ENCODE data around the gene ZNHIT1.
A peak's percentile ranks its signal among the peaks of the same experiment; 100 is the strongest.
"Not testable (repeated sequence)": the region's sequence is repeated elsewhere in the genome, so short reads cannot be mapped to it uniquely, and the experiment has no call there.

The ZNHIT1 gene

DNA sequence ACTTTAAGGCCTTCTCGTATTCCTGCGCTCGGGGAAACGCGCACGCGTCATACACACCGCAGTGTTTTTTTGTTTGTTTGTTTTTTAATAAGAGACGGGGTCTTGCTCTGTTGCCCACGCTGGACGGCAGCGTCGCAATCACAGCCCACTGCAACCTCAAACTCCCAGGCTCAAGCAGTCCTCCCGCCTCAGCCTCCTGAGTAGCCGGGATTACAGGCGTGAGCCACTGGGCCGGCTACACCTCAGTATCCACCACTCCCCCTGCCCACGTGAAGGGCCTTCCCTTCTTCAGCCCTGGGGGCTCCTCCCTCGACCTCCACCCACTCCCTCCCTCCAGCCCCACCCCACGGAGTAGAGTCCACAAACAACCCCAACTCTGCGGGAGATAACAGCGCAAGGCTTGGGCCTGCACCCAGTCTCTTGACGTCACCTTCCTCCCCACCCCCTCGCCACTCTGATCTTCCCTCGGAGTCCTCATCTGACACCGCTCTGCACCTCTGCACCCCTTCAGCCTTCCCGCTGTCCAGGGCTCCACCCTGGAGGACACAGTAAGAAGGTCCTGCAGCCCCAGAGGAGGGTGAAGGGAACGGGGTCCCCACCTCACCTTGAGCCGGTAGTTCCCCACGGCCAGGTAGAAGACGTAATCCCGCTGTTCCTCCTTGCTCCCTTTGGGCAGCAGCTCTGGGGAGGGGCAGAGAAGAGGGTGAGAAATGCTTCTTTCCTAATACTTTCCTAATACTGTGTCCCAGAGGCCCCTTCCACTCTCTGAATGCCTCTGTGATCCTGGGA, 22.5 kb downstream of the ZNHIT1 start:
- H3K4me3 ChIP-seq (ENCODE audit: low read depth, low read length) = no peak overlapping the region

DNA sequence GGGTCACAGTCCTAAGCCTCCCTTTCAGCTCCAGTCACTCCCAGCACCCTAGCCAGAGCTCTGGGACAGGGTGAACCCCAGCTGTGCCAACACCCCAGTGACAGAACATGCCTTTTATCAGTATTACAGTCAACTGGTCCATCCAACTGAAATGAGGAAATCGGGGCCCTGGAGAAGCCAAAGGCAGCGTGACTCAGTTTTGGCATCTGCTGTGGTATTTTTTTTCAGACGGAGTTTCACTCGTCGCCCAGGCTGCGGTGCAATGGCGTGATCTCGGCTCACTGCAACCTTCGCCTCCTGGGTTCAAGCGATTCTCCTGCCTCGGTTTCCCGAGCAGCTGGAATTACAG, 23.0 kb downstream of the ZNHIT1 start:
- H3K4me3 ChIP-seq (ENCODE audit: low read depth, low read length) = no peak overlapping the region

DNA sequence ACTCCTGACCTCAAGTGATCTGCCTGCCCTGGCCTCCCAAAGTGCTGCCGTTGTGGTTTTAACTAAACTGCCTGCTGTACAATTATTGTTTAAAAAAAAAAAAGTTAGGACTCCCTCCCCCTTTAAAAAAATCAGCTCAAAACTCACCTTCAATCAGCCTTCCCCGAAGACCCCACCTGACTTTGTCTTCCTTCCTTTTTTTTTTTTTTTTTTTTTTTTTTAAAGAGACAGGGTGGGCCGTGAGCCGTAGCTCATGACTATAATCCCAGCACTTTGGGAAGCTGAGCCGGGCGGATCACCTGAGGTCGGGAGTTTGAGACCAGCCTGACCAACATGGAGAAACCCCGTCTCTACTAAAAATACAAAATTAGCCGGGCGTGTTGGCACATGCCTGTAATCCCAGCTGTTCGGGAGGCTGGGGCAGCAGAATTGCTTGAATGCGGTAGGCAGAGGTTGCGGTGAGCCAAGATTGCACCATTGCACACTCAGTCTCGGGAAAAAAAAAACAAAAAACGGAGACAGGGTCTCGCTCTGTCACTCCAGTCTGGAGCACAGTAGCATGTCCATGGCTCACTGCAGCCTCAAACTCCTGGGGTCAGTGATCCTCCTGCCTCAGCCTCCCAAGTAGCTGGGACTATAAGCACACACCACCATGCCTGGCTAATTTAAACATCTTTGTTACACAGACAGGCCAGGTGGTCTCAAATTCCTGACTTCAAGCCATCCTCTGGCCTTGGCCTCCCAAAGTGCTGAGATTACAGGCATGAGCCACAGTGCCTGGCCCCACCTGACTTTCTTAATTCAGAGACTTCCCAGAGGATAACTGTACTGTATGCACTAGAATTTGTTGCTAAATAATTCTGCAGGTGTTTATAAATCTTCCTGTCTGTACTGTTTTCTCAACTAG, 23.7 kb downstream of the ZNHIT1 start:
- no peak overlapping the region for H3K4me3 ChIP-seq (ENCODE audit: low read depth, low read length)

DNA sequence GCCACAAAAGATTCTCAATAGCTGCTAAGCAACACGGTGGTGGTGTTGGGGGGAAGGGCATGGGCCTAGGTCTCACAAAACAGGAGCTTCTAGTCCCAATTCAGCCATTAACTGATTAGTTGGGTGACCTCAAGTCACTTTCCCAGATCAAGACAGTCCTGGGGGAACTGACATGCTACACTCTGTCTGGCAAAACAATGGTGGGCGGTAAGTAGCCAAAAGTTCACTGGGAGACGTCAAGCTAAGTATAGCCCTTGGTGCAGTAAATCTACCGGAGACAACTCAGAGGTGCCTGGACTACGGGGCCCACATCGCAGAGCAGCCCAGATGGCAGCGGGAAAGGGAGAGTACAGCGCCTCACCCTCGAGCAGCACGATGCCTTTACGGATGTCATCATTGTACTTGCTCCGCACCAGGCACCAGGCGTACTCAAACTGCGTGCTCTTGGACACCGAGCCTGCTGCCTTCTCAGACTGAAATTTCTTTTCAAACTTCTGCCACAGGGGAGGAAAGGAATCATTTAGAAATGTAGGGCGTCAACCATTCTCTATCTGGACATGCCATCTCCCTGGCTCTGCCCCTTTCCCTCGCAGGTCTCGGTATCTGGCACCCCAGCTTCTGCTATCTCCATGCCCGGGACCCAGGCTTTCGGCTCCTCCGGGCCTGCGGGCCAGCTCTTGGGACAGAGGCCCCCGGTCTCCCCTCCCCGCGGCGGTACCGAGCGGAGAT, 25.8 kb downstream of the ZNHIT1 start:
- peak overlapping the region; percentile 87 for H3K4me3 ChIP-seq (ENCODE audit: low read depth, low read length)

DNA sequence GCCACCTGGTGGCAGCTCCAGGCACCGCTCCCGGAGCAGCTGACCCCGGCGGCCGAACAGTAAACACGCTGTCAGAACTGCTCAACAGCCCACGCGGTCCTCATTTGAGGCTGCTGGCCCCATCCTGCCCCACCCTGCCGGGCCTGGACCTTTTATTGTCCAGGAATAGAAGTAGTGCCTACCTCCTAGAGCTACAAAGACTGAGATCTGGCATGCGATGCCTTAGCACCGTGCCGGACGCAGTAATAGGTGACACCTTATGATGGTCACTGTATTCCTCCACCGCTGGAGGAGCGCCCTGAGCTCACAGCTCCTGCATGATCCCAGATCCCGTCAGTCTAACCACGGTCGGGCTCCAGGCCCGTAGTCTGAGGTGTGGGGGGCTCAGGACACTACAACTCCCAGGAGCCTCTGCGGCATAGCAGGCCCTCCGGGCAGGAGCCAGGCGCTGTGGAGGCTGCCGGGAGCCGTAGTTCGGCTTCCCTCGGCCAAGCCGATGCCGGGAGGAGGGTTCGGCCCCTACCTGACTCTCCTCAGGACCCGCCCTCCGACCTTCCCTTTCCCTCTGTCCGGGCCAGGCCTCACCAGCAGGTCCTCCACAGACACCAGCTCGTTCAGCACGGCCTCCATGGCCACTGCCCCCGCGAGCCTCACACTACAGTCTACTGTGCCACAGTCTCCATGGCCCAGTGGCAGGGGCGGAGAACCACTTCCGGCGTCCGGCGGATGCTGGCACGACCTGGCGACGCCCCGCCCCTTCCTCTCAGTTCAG, 26.6 kb downstream of the ZNHIT1 start, which contains the start of gene FIS1:
TSS of gene FIS1 (minus strand) at position 707 of the 772 bp plus-strand sequence. CDS start at position 630, 77 bp downstream.
- H3K4me3 ChIP-seq (ENCODE audit: low read depth, low read length) = peak within 1 kb of the TSS; percentile 87

DNA sequence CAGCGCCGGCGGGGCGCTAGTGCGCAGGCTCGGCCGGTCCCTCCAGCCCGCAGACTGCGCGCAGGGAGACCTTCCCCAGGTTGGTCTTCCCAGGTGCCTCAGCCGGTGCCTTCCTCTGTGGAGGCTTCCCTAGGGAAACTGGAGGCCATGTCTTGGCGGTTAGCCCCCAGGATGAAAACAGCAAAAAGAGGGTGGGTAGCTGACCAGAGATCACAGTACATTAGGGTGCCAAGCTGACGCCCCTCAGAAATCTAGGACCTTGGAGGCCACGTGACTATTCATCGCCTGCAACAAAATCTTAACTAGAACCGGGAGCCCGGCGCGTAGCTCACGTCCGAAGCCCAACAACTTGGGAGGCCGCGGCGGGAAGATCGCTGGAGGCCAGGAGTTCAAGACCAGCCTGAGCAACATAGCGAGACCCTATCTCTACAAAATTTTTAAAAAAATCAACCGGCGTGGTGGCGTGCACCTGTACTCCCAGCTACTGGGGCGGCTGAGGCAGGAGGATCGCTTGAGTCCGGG, 27.2 kb downstream of the ZNHIT1 start:
- H3K4me3 ChIP-seq (ENCODE audit: low read depth, low read length) = peak overlapping the region; percentile 87

DNA sequence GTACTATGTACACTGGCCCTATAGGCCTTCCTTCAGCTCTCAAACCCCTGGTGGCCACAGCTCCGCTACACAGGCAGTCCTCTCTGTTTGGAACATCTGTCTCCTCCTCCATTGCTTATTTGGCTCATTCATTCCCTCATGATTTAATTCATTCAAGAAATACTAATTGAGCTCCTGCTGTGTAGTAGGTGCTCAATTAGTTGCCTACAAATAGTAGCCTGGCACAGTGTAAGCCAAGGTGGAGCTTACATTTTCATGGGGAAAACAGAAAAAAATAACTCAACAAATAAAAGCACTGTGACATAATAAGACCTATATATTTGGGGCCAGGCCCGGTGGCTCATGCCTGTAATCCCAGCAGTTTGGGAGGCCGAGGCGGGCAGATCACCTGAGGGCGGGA, 30.3 kb downstream of the ZNHIT1 start:
- no peak overlapping the region for H3K4me3 ChIP-seq (ENCODE audit: low read depth, low read length)

DNA sequence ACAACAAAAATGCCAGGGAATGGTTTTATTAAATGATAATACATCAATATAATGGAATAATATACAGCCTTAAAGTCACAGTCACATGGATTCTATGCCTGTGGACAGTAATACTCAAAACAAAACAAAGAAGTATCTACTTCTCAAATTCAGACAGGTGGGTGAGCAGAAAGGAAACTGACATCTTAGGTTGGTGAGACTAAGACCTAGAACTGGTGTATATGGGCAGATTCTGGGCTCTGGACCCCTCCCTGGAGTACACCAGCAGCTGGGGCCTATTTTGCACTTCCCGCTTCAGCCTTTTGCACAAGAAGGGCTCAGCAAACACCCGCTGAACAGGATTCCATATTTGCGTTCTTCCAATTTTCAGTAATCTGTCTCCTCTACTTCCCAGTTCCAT, 32.4 kb downstream of the ZNHIT1 start:
- no peak overlapping the region for H3K4me3 ChIP-seq (ENCODE audit: low read depth, low read length)

DNA sequence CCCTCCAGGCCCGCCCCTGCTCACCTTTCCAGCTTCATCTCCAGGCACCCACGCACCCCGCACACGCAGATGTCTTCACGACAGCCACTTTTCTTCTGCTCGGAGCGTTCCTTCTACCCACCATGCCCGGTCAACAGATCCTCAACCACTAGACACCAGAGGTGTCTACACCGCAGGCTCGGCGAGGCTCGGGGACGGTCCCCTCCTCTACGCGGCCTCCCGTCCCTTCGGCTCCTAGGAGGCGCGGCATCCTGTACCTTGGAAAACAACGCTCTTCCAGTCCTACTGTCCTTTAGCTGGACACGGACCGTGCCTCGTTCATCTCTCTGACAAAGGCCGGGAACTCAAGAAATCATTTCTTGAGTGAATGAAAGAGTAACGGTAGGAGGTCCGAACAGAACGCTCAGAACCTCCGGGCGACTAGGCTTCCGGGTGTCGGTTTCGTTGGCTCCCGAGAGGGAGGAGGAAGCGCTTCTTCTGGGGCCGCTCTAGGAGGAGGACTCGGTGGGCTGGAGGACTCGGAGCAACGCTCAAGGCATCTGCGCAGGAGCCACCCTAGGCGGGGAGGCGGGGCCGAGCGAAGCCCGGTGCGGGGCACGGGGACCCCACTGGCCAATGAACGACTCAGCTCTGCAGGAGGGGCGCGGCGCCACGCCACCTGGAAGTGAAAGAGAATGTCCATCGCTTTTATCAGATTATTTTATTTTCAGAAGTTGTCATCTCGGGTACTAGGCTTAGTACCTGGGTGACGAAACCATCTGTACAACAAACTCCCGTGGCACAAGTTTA, 34.1 kb downstream of the ZNHIT1 start:
- H3K4me3 ChIP-seq (ENCODE audit: low read depth, low read length) = peak overlapping the region; percentile 91

DNA sequence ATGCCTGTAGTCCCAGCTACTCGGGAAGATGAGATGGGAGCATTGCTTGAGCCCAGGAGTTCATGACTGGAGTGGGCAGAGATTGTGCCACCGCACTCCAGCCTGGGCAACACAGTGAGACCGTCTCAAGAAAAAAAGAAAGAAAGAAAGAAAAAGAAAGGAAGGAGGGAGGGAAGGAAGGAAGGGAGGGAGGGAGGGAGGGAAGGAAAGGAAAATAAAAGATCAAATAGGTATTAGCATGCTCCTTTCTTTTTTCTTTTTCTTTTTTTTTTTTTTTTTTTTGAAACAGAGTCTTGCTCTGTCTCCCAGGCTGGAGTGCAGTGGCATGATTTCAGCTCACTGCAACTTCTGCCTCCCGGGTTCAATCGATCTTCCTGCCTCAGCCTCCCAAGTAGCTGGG, 35.2 kb downstream of the ZNHIT1 start:
- H3K4me3 ChIP-seq (ENCODE audit: low read depth, low read length) = not testable (repeated sequence)

DNA sequence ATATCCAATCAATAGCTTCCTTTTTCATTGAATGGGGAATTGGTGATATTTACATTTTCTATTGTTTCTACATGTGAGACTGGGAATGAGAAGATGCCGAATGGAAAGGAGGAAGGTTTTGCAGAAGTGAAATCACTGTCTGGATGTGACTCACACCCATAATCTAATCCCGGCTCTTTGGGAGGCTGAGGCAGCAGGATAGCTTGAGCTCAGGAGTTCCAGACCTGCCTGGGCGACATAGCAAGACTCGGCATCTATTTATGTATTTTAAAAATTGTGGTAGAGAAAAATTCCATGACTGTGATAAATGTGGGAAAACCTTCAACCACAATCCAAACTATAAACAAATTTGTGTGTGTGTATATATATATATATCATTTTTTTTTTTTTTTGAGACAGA, 37.8 kb downstream of the ZNHIT1 start:
- H3K4me3 ChIP-seq (ENCODE audit: low read depth, low read length) = no peak overlapping the region

DNA sequence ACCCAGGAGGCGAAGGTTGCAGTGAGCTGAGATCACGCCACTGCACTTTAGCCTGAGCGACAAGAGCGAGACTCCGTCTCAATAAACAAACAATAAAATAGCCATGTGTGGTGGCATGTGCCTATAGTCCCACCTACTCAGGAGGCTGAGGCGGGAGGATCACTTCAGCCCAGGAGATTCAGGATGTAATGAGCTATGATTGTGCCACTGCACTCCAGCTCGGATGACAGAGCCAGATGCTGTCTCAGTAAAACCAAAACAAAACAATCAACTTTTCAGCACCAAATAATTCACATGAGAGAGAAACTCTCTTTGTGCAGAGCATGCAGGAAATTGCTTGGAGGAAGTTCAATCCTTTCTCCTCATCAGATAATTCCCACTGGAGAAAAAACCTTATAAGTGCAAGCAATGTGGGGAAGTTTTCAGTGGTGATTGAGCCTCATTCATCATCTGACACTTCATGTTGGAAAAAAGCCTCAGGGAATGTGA, 40.3 kb downstream of the ZNHIT1 start:
- no peak overlapping the region for H3K4me3 ChIP-seq (ENCODE audit: low read depth, low read length)

DNA sequence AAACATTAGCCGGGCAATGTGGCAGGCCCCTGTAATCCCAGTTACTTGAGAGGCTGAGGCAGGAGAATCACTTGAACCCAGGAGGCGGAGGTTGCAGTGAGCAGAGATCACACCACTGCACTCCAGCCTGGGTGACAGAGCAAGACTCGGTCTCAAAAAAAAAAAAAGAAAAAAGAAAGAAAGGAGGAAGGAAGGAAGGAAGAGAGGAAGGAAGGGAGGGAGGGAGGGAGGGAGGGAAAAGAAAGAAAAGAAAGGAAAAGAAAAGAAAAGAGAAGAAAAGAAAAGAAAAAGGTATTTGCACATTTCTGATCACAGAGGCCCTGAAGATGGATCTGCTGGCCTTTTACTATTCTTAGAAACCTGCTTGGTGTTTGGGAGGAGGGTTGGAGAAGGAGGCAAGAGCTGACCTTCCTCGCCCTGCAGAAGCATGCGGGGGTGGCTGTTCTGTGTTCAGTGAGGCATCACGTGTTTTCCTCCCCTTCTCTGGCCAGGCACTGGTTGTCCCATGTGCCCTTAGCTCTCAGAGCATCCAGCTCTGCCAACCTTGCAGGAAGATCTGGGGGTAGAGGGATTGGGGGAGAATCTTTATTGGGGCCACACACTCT, 46.2 kb downstream of the ZNHIT1 start:
- not testable (repeated sequence) for H3K4me3 ChIP-seq (ENCODE audit: low read depth, low read length)

DNA sequence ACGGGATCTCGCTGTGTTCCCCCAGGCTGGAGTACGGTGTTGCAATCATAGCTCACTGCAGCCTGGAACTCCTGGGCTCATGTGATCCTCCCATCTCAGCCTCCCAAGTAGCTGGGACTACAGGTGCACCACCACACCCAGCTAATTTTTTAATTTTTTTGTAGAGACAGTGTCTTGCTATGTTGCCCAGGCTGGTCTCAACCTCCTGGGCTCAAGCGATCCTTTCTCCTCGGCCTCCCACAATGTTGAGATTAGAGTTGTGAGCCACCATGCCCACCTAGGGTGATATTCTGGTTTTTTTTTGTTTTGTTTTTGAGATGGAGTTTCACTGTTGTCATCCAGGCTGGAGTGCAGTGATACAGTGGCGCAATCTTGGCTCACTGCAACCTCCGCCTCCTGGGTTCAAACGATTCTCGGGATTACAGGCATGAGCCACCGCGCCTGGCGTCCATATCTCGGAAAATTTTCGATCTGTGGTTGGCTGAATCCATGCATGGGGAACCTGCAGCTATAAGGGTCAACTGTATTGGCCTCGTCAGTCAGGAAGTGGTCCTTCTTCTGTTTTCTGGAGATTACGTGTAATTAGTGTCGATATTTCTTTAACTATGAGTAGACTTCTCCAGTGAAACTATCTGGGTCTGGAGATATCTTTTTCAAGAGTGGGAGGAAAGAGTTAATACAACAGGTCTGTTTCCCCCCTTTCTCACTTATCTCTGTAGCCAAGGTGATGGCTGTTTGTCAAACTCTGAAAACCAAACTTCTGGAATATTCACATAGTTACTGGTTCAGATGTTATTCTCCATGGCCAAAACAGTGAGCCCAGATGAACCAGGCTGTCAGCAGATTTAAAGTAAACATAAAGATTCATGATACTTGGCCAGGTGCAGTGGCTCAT, 47.9 kb downstream of the ZNHIT1 start:
- no peak overlapping the region for H3K4me3 ChIP-seq (ENCODE audit: low read depth, low read length)

DNA sequence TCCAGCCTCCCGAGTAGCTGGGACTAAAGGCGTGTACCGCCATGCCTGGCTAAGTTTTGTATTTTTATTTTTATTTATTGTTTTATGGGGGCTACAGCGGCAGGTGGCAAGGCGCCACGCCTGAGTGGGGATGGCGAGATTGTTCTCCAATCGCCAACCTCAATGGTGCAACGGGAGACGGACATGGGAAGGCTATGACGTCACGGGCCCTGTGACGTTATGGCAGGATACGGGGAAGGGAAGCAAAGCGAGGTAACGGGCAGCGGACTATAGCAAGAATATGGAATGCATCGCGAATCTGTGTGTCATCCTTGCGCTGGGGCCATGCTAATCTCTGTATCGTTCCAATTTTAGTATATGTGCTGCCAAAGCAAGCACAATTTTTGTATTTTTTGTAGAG, 51.7 kb downstream of the ZNHIT1 start:
- no peak overlapping the region for H3K4me3 ChIP-seq (ENCODE audit: low read depth, low read length)

DNA sequence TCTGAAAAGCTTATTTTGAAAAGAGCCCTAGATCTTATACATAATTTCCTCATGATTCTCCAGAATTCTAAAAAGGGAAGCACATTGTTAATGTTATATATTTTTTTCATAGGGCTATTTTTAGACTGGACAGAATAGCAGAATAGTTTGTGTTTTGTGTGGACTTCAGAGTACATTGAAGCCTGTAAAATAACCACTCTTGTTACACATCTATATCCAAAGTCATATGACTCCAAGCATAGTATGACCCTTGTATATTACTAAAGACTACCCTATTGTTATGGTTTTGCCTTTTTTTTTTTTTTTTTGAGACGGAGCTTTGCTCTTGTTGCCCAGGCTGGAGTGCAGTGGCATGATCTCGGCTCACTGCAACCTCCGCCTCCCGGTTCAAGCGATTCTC, 53.1 kb downstream of the ZNHIT1 start:
- H3K4me3 ChIP-seq (ENCODE audit: low read depth, low read length) = no peak overlapping the region

DNA sequence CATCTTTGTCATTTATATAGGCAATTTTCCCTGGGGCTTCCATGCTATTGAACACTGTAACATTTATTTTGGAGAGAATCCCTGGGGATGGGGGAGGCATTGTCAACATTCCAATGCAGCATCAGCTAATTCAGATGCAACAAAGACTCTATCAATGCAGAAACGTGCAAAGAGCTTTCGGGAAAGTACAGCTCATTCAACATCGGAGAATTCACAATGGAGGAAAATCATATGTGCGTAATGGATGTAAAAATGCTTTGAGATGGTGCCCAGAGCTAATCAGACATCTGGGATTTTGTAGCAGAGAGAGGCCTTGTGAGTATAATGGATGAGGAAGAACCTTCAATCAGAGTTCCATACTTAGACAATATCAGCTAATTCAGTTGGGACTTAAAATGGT, 55.2 kb downstream of the ZNHIT1 start:
- no peak overlapping the region for H3K4me3 ChIP-seq (ENCODE audit: low read depth, low read length)

All from iPS-11a (cell line).